H9 (cell line): Measurements from ENCODE around the gene MAPK11. TPM values are rescaled to one million over a fixed set of nuclear protein-coding genes. Genes with fewer than 3 reads are reported as not detected.

Experiments
- DNase-seq: peaks from one replicate; pipeline ENCODE4 v3.0.0-alpha.2; 2017
- H2AFZ ChIP-seq: one replicate; pipeline ENCODE4 v1.6.1; 2013; ENCODE audit warnings: mild to moderate bottlenecking, low read length, control low read depth, moderate library complexity
- H2AK5ac ChIP-seq: 2 replicates; pipeline ENCODE4 v1.6.1; 2013; ENCODE audit warnings: low read length, control low read depth, mixed read lengths; ENCODE audit not compliant: insufficient read length
- H2BK120ac ChIP-seq: one replicate; pipeline ENCODE4 v1.6.1; 2013; ENCODE audit warnings: low read depth, mild to moderate bottlenecking, low read length, control low read depth, inconsistent platforms; ENCODE audit not compliant: poor library complexity, severe bottlenecking
- H2BK12ac ChIP-seq: 2 replicates; pipeline ENCODE4 v1.6.1; 2013; ENCODE audit warnings: low read length, control low read depth, mixed read lengths, low read depth; ENCODE audit not compliant: insufficient read length
- H2BK15ac ChIP-seq: 2 replicates; pipeline ENCODE4 v1.6.1; 2013; ENCODE audit warnings: low read depth, low read length, control low read depth
- H2BK20ac ChIP-seq: one replicate; pipeline ENCODE4 v1.6.1; 2013; ENCODE audit warnings: low read depth, mild to moderate bottlenecking, low read length, control low read depth, inconsistent platforms; ENCODE audit not compliant: poor library complexity, severe bottlenecking
- H2BK5ac ChIP-seq: 2 replicates; pipeline ENCODE4 v1.6.1; 2013; ENCODE audit warnings: low read length, control low read depth, mixed read lengths; ENCODE audit not compliant: insufficient read length
- H3K14ac ChIP-seq: 2 replicates; pipeline ENCODE4 v1.6.1; 2013; ENCODE audit warnings: low read length, control low read depth; ENCODE audit not compliant: insufficient read depth
- H3K18ac ChIP-seq: 2 replicates; pipeline ENCODE4 v1.6.1; 2013; ENCODE audit warnings: low read depth, mild to moderate bottlenecking, mixed read lengths, low read length, control low read depth; ENCODE audit not compliant: insufficient read length
- H3K23ac ChIP-seq: 2 replicates; pipeline ENCODE4 v1.6.1; 2013; ENCODE audit warnings: low read length, control low read depth, mixed read lengths, low read depth; ENCODE audit not compliant: insufficient read length
- H3K23me2 ChIP-seq: 2 replicates; pipeline ENCODE4 v1.6.1; 2013; ENCODE audit warnings: low read depth, mild to moderate bottlenecking, mixed read lengths, low read length, control low read depth; ENCODE audit not compliant: insufficient read length, poor library complexity, severe bottlenecking
- H3K27ac ChIP-seq: 2 replicates; pipeline ENCODE4 v1.5.1; 2013; ENCODE audit warnings: low read length, control low read depth, mixed read lengths, low read depth; ENCODE audit not compliant: insufficient read length
- H3K27me3 ChIP-seq: 2 replicates; pipeline ENCODE4 v1.6.1; 2013; ENCODE audit warnings: low read length, control low read depth, inconsistent platforms; ENCODE audit not compliant: insufficient read depth
- H3K4ac ChIP-seq: 2 replicates; pipeline ENCODE4 v1.6.1; 2013; ENCODE audit warnings: low read depth, mild to moderate bottlenecking, control low read depth, inconsistent platforms, low read length, moderate library complexity
- H3K4me1 ChIP-seq: 2 replicates; pipeline ENCODE4 v1.6.1; 2013; ENCODE audit warnings: low read length, control low read depth, inconsistent platforms; ENCODE audit not compliant: insufficient read depth
- H3K4me2 ChIP-seq: 2 replicates; pipeline ENCODE4 v1.6.1; 2013; ENCODE audit warnings: low read length, control low read depth, mixed read lengths; ENCODE audit not compliant: insufficient read length, insufficient read depth
- H3K56ac ChIP-seq: 2 replicates; pipeline ENCODE4 v1.6.1; 2013; ENCODE audit warnings: low read depth, mild to moderate bottlenecking, mixed read lengths, low read length, control low read depth; ENCODE audit not compliant: insufficient read length
- H3K79me1 ChIP-seq: 2 replicates; pipeline ENCODE4 v1.6.1; 2013; ENCODE audit warnings: low read depth, mild to moderate bottlenecking, moderate library complexity, low read length, control low read depth, inconsistent platforms; ENCODE audit not compliant: insufficient read depth, poor library complexity, severe bottlenecking
- H3K79me2 ChIP-seq: 2 replicates; pipeline ENCODE4 v1.6.1; 2013; ENCODE audit warnings: low read length, control low read depth, inconsistent platforms; ENCODE audit not compliant: insufficient read depth
- H3K9ac ChIP-seq: 2 replicates; pipeline ENCODE4 v1.6.1; 2013; ENCODE audit warnings: low read length, control low read depth, mixed read lengths; ENCODE audit not compliant: insufficient read length; ENCODE audit errors: extremely low read depth
- H3K9me3 ChIP-seq: one replicate; pipeline ENCODE4 v1.6.1; 2013; ENCODE audit warnings: low read depth, low read length, inconsistent platforms; ENCODE audit not compliant: control insufficient read depth
- H3T11ph ChIP-seq: one replicate; pipeline ENCODE4 v1.6.1; 2013; ENCODE audit warnings: mild to moderate bottlenecking, low read length, control low read depth, inconsistent platforms
- H4K20me1 ChIP-seq: one replicate; pipeline ENCODE4 v1.6.1; 2013; ENCODE audit not compliant: control insufficient read depth, insufficient read length, insufficient read depth
- H4K5ac ChIP-seq: 2 replicates; pipeline ENCODE4 v1.6.1; 2013; ENCODE audit warnings: low read depth, mild to moderate bottlenecking, mixed read lengths, low read length, control low read depth; ENCODE audit not compliant: insufficient read length
- H4K8ac ChIP-seq: replicated peaks from 2 replicates; pipeline ENCODE4 v1.6.1; 2013; ENCODE audit warnings: low read length, control low read depth, mixed read lengths, low read depth; ENCODE audit not compliant: insufficient read length
- H4K91ac ChIP-seq: 2 replicates; pipeline ENCODE4 v1.6.1; 2013; ENCODE audit warnings: low read depth, mild to moderate bottlenecking, moderate library complexity, mixed read lengths, low read length, control low read depth; ENCODE audit not compliant: insufficient read length
- H3K27ac Mint-ChIP-seq, 3 experiments: 2 replicates in 2 of 3; 3 replicates in 1 of 3; pipeline ENCODE4 v1.8.0; 2020 to 2021; ENCODE audit warnings: mixed read lengths in 3 of 3, mild to moderate bottlenecking in 1 of 3, moderate library complexity in 1 of 3
- H3K27me3 Mint-ChIP-seq: 2 replicates; pipeline ENCODE4 v1.8.0; 2021; ENCODE audit warnings: low read depth, mild to moderate bottlenecking, moderate library complexity, mixed read lengths
- H3K36me3 Mint-ChIP-seq, 3 experiments: 2 replicates in 2 of 3; 3 replicates in 1 of 3; pipeline ENCODE4 v1.8.0; 2020 to 2021; ENCODE audit warnings: low read depth in 3 of 3, mixed read lengths in 3 of 3; ENCODE audit not compliant: insufficient read depth in 1 of 3
- H3K4me1 Mint-ChIP-seq, 2 experiments: 2 replicates each; pipeline ENCODE4 v1.8.0; 2020; ENCODE audit warnings: mixed read lengths in 2 of 2
- H3K4me3 Mint-ChIP-seq, 2 experiments: 2 replicates in 1 of 2; 3 replicates in 1 of 2; pipeline ENCODE4 v1.8.0; 2020 to 2021; ENCODE audit warnings: mild to moderate bottlenecking in 2 of 2, mixed read lengths in 2 of 2, moderate library complexity in 1 of 2
- H3K9me3 Mint-ChIP-seq, 2 experiments: 2 replicates in 1 of 2; 3 replicates in 1 of 2; pipeline ENCODE4 v1.8.0; 2020; ENCODE audit warnings: mild to moderate bottlenecking in 2 of 2, mixed read lengths in 2 of 2, moderate library complexity in 1 of 2
- CTCF ChIP-seq: fragments of 200-600 bp; sonication (generic); conservative IDR thresholded peaks from 3 replicates; pipeline ENCODE4 v1.8.0; 2021; ENCODE audit warnings: antibody characterized with exemption, mild to moderate bottlenecking
- WGBS: extraction: QIAGEN DNeasy Blood & Tissue Kit; methylation state at CpG from one replicate; pipeline ENCODE4 v1.1.7; 2013; ENCODE audit warnings: missing lambda C conversion rate, low lambda C conversion rate, mixed read lengths; ENCODE audit not compliant: insufficient read length; ENCODE audit errors: extremely low coverage; 5-methylcytosine and 5-hydroxymethylcytosine counted together
- total RNA-seq: library from RNA; stranded (reverse); gene quantifications from 2 replicates; pipeline ENCODE4 v1.2.1, GENCODE V29; 2021

MAPK11 gene
- total RNA-seq, 1 experiment from 2014 or later, result 1.5 TPM

GRCh38 chr22:50284479-50284878 lies 14.3 kb upstream of the MAPK11 start:
- Histone ChIP-seq H4K8ac (no peak overlapping the region), H4K5ac (no peak overlapping the region), H4K91ac (no peak overlapping the region), H3K18ac (no peak overlapping the region), H2BK20ac (no peak overlapping the region), H2BK120ac (no peak overlapping the region), H3K79me1 (no peaks in the 10 kb centered on the region), H3K4ac (no peak overlapping the region), H3K27ac (no peak overlapping the region), H2BK12ac (no peak overlapping the region), H3K14ac (no peak overlapping the region), H3K9ac (no peak overlapping the region), H3K56ac (no peak overlapping the region), H2BK5ac (no peak overlapping the region), H3K23ac (no peak overlapping the region), H3K79me2 (no peaks in the 10 kb centered on the region), H3K9me3 (no peaks in the 10 kb centered on the region), H3K23me2 (peaks cover 3% of the 10 kb centered on the region), H2BK15ac (no peak overlapping the region), H3T11ph (no peak overlapping the region), H2AK5ac (no peak overlapping the region), H4K20me1 (no peaks in the 10 kb centered on the region), H2AFZ (no peak overlapping the region), H3K4me2 (no peak overlapping the region), H3K27me3 (no peaks in the 10 kb centered on the region), H3K4me1 (no peaks in the 10 kb centered on the region)
- Mint-ChIP-seq H3K36me3 (peaks cover 15 to 47% (median 45%) of the 10 kb centered on the region in 3 experiments), H3K27me3 (no peaks in the 10 kb centered on the region), H3K27ac (no peak overlapping the region), H3K4me1 (no peaks in the 10 kb centered on the region), H3K4me3 (no peak overlapping the region), H3K9me3 (no peaks in the 10 kb centered on the region; a peak in 1 of 5 replicates)
- no peak for DNase-seq
- TF ChIP-seq CTCF, result no peak
- no CpG with 5 or more reads among the region's 13 CpGs for WGBS
